CD14-positive monocyte (primary cell): ENCODE data around the gene P2RY14. TPM values are rescaled to one million over a fixed set of nuclear protein-coding genes. Genes with fewer than 3 reads are reported as not detected.

Source experiments
- DNase-seq, 3 donors: peaks; one replicate each; pipeline ENCODE4 v3.0.0-alpha.2; 2011 to 2022
- H2AFZ ChIP-seq: 2 replicates; pipeline ENCODE4 v1.6.0; 2012; ENCODE audit warnings: mild to moderate bottlenecking, low read depth, low read length, inconsistent platforms; ENCODE audit not compliant: insufficient read depth, poor library complexity, severe bottlenecking
- H3K27ac ChIP-seq, 2 donors: 1 replicate in 1 of 2; 2 replicates in 1 of 2; pipeline ENCODE4 v1.5.1; 2012 to 2013; ENCODE audit warnings: low read length in 2 of 2, control low read depth in 1 of 2, inconsistent platforms in 1 of 2, low read depth in 1 of 2, mild to moderate bottlenecking in 1 of 2
- H3K27me3 ChIP-seq, 2 donors: one replicate each; pipeline versions ENCODE4 v1.6.0 to v1.6.1; 2011 to 2013; ENCODE audit warnings: low read length in 2 of 2; ENCODE audit not compliant: control insufficient read depth in 2 of 2, insufficient read depth in 2 of 2
- H3K36me3 ChIP-seq, 2 donors: replicated peaks in 1 of 2; 1 replicate in 1 of 2; 2 replicates in 1 of 2; pipeline versions ENCODE4 v1.5.1 to v1.6.1; 2012 to 2013; ENCODE audit warnings: low read length in 2 of 2, control low read depth in 1 of 2, inconsistent platforms in 1 of 2, mild to moderate bottlenecking in 1 of 2; ENCODE audit not compliant: insufficient read depth in 2 of 2, control insufficient read depth in 1 of 2
- H3K4me1 ChIP-seq, 2 donors: 1 replicate in 1 of 2; 2 replicates in 1 of 2; pipeline versions ENCODE4 v1.5.1 to v1.6.1; 2012 to 2013; ENCODE audit warnings: low read length in 2 of 2, control low read depth in 1 of 2, inconsistent platforms in 1 of 2, mild to moderate bottlenecking in 1 of 2, moderate library complexity in 1 of 2; ENCODE audit not compliant: insufficient read depth in 2 of 2, control insufficient read depth in 1 of 2
- H3K4me2 ChIP-seq: replicated peaks from 2 replicates; pipeline ENCODE3; 2012; ENCODE audit warnings: low read length, moderate library complexity, mild to moderate bottlenecking; ENCODE audit not compliant: poor library complexity, severe bottlenecking; ENCODE audit errors: extremely low read depth
- H3K4me3 ChIP-seq, 3 experiments: fragments of 200-600 bp in 1 of 3; sonication (generic) in 1 of 3; replicated peaks in 1 of 3; 1 replicate in 2 of 3; 2 replicates in 1 of 3; pipeline ENCODE4 v1.5.1; 2011 to 2013; ENCODE audit warnings: low read length in 3 of 3, mild to moderate bottlenecking in 3 of 3, control low read depth in 2 of 3, low read depth in 2 of 3, inconsistent platforms in 1 of 3, moderate library complexity in 1 of 3
- H3K79me2 ChIP-seq: 2 replicates; pipeline ENCODE4 v1.6.0; 2012; ENCODE audit warnings: mild to moderate bottlenecking, control low read depth, inconsistent platforms, low read length, moderate library complexity; ENCODE audit not compliant: insufficient read depth
- H3K9ac ChIP-seq: 2 replicates; pipeline ENCODE4 v1.6.0; 2017; ENCODE audit warnings: low read length, mild to moderate bottlenecking; ENCODE audit not compliant: insufficient read depth, poor library complexity, severe bottlenecking
- H3K9me3 ChIP-seq, 2 donors: replicated peaks in 1 of 2; 1 replicate in 1 of 2; 2 replicates in 1 of 2; pipeline versions ENCODE4 v1.5.1 to v1.6.1; 2012 to 2013; ENCODE audit warnings: low read length in 2 of 2, control low read depth in 1 of 2; ENCODE audit not compliant: control insufficient read depth in 1 of 2, insufficient read depth in 1 of 2
- H4K20me1 ChIP-seq: 2 replicates; pipeline ENCODE4 v1.6.0; 2012; ENCODE audit warnings: mild to moderate bottlenecking, low read length, control low read depth, moderate library complexity; ENCODE audit not compliant: insufficient read depth
- H3K27ac Mint-ChIP-seq, 7 donors: one replicate each; pipeline ENCODE4 v1.8.0; 2020; ENCODE audit warnings: mild to moderate bottlenecking in 7 of 7, mixed read lengths in 7 of 7, moderate library complexity in 6 of 7, inconsistent platforms in 2 of 7
- H3K27me3 Mint-ChIP-seq, 3 donors: one replicate each; pipeline ENCODE4 v1.8.0; 2021 to 2022; ENCODE audit warnings: low read depth in 3 of 3, mild to moderate bottlenecking in 3 of 3, mixed read lengths in 3 of 3, moderate library complexity in 3 of 3, inconsistent platforms in 1 of 3
- H3K36me3 Mint-ChIP-seq, 2 donors: one replicate each; pipeline ENCODE4 v1.8.0; 2020; ENCODE audit warnings: mixed read lengths in 2 of 2, inconsistent platforms in 1 of 2, mild to moderate bottlenecking in 1 of 2
- H3K4me1 Mint-ChIP-seq: one replicate; pipeline ENCODE4 v1.8.0; 2020; ENCODE audit warnings: mild to moderate bottlenecking, mixed read lengths
- H3K4me3 Mint-ChIP-seq, 2 donors: one replicate each; pipeline ENCODE4 v1.8.0; 2020; ENCODE audit warnings: mild to moderate bottlenecking in 2 of 2, mixed read lengths in 2 of 2, moderate library complexity in 1 of 2
- H3K9me3 Mint-ChIP-seq, 7 donors: one replicate each; pipeline ENCODE4 v1.8.0; 2020 to 2022; ENCODE audit warnings: mixed read lengths in 7 of 7, mild to moderate bottlenecking in 6 of 7, moderate library complexity in 6 of 7, inconsistent platforms in 2 of 7
- CTCF ChIP-seq: fragments of 200-600 bp; IDR thresholded peaks from one replicate; pipeline ENCODE4 v1.8.0; 2022; ENCODE audit warnings: antibody characterized with exemption, mild to moderate bottlenecking
- WGBS: methylation state at CpG from one replicate; pipeline ENCODE4 v1.1.5; 2013; ENCODE audit warnings: missing lambda C conversion rate; ENCODE audit not compliant: insufficient coverage; 5-methylcytosine and 5-hydroxymethylcytosine counted together
- intact Hi-C, 2 donors: fragments of 100-400 bp; cut with micrococcal nuclease; formaldehyde crosslinking; loops; one replicate each; pipeline versions ENCODE4 v1.15.0 to v1.15.1; 2023
- polyA plus RNA-seq, 3 donors: library from polyadenylated mRNA; depleted of rRNA in 1 of 3; unstranded in 2 of 3; stranded (reverse) in 1 of 3; fragments of 300-500 nt in 2 of 3; fragments of >200 nt in 1 of 3; fragmentation: Illumina TruSeq in 2 of 3; gene quantifications; 1 replicate in 2 of 3; 2 replicates in 1 of 3; pipeline ENCODE4 v1.2.3, GENCODE V29; 2012 to 2021

The P2RY14 gene
- polyA plus RNA-seq, 3 donors, result 0.20 to 0.67 (median 0.50) TPM

GRCh38 chr3:151183265-151183671, 95.1 kb downstream of the P2RY14 start:
- no peak overlapping the region for H3K4me3 Mint-ChIP-seq

GRCh38 chr3:151182349-151183079, 95.8 kb downstream of the P2RY14 start:
- H3K9me3 Mint-ChIP-seq, result no peaks in the 10 kb centered on the region
- no peak overlapping the region for H3K4me3 Mint-ChIP-seq
- Histone ChIP-seq H4K20me1 (no peaks in the 10 kb centered on the region), H3K4me3 (no peak overlapping the region), H3K36me3 (no peaks in the 10 kb centered on the region), H3K9me3 (no peaks in the 10 kb centered on the region), H3K27ac (no peak overlapping the region), H3K79me2 (no peaks in the 10 kb centered on the region), H2AFZ (no peak overlapping the region), H3K4me1 (peaks cover 0 to 8% of the 10 kb centered on the region in 2 donors), H3K4me2 (no peak overlapping the region), H3K9ac (no peak overlapping the region), H3K27me3 (no peaks in the 10 kb centered on the region)
- H3K27ac Mint-ChIP-seq, result peak overlapping the region in 4 of 7 donors; percentile 7 to 75 (median 38)
- peaks cover 5% of the 10 kb centered on the region for H3K4me1 Mint-ChIP-seq
- H3K27me3 Mint-ChIP-seq, result peaks cover 0 to 2% (median 1%) of the 10 kb centered on the region in 3 donors
- DNase-seq, result no peak
- 93% methylated on average over 5 of the region's 5 CpGs for WGBS
- no peak for TF ChIP-seq CTCF
- intact Hi-C loops, result no loop called here
- no peaks in the 10 kb centered on the region for H3K36me3 Mint-ChIP-seq

More at GRCh38 chr3:151183265-151183671, 95.1 kb downstream of the P2RY14 start:
- peaks cover 5% of the 10 kb centered on the region for H3K4me1 Mint-ChIP-seq
- H3K36me3 Mint-ChIP-seq, result no peaks in the 10 kb centered on the region
- DNase-seq, result no peak
- Histone ChIP-seq H3K36me3 (no peaks in the 10 kb centered on the region), H3K79me2 (no peaks in the 10 kb centered on the region), H3K27ac (no peak overlapping the region), H3K9ac (no peak overlapping the region), H4K20me1 (no peaks in the 10 kb centered on the region), H3K27me3 (no peaks in the 10 kb centered on the region), H3K4me2 (no peak overlapping the region), H3K9me3 (no peaks in the 10 kb centered on the region), H2AFZ (peak overlapping the region; percentile 28), H3K4me3 (no peak overlapping the region), H3K4me1 (peaks cover 0 to 8% of the 10 kb centered on the region in 2 donors)
- intact Hi-C loops, result no loop called here
- H3K27ac Mint-ChIP-seq, result peak overlapping the region in 1 of 7 donors; percentile 7
- WGBS, result 91% methylated on average over 4 of the region's 5 CpGs
- no peaks in the 10 kb centered on the region for H3K9me3 Mint-ChIP-seq
- peaks cover 0 to 2% (median 1%) of the 10 kb centered on the region in 3 donors for H3K27me3 Mint-ChIP-seq
- TF ChIP-seq CTCF, result no peak
